Thoracic aorta (tissue), 2 donors: ENCODE data around the gene PRPSAP1. TPM values are rescaled to one million over a fixed set of nuclear protein-coding genes. Genes with fewer than 3 reads are reported as not detected.

Source experiments
- ATAC-seq: fragments of 150-250 bp; one replicate; pipeline ENCODE4 v1.8.0; 2017; ENCODE audit warnings: low read depth; ENCODE audit not compliant: insufficient number of reproducible peaks, low FRiP score
- DNase-seq: peaks from one replicate; pipeline ENCODE4 v3.0.0-alpha.2; 2020; ENCODE audit warnings: low spot score
- H3K27ac ChIP-seq, 2 donors: fragments of 200-600 bp; sonication (generic); 1 replicate in 1 of 2; 2 replicates in 1 of 2; pipeline ENCODE4 v1.5.1; 2016; ENCODE audit warnings: mild to moderate bottlenecking in 2 of 2, moderate library complexity in 2 of 2
- H3K27me3 ChIP-seq: fragments of 200-600 bp; sonication (generic); replicated peaks from 2 replicates; pipeline ENCODE4 v1.6.0; 2016; ENCODE audit warnings: mild to moderate bottlenecking; ENCODE audit not compliant: insufficient read depth
- H3K36me3 ChIP-seq: fragments of 200-600 bp; sonication (generic); one replicate; pipeline ENCODE4 v1.5.1; 2016
- H3K4me1 ChIP-seq, 2 donors: fragments of 200-600 bp; sonication (generic); 1 replicate in 1 of 2; 2 replicates in 1 of 2; pipeline versions ENCODE4 v1.5.1 to v1.6.0; 2016; ENCODE audit warnings: low read depth in 2 of 2, mild to moderate bottlenecking in 1 of 2; ENCODE audit not compliant: control insufficient read depth in 1 of 2
- H3K4me3 ChIP-seq: fragments of 200-600 bp; sonication (generic); 2 replicates; pipeline ENCODE4 v1.5.1; 2016; ENCODE audit warnings: mild to moderate bottlenecking
- H3K9me3 ChIP-seq: fragments of 200-600 bp; sonication (generic); 2 replicates; pipeline ENCODE4 v1.5.1; 2016
- total RNA-seq, 2 donors: library from RNA; depleted of rRNA; stranded (reverse); fragments of >200 nt; gene quantifications; one replicate each; pipeline versions ENCODE4 v1.1.0 to v1.2.3, GENCODE V29; 2016
- TF ChIP-seq, protein P1 (sequence below): fragments of 200-600 bp; sonication (generic); IDR thresholded peaks from one replicate; pipeline ENCODE4 v1.5.1; 2019; ENCODE audit warnings: antibody characterized with exemption

The PRPSAP1 gene
- total RNA-seq, 2 donors from 2014 or later = 57.8 to 83.9 TPM

DNA sequence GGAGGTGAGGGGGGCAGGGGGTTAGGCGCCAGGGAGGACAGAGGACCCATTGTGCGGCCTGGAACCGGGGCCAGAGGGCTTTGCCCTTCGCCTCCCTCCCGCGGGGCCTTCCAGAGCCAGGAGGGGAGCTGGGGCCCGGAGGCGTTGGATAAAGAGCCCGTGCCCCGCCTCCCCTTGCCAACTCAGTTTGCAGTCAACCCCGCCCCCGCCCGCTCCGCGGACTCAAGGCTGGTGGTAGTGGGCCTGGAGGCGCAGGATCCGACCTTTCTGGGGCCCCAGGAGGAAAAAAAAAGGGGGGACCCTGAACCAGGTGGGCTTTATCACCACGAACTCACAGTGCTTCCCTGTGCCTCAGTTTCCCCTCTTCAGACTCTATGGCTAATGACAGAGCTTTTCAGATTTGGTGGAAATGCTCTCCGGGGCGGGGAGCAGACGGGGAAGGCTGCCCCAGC lies 28.7 kb upstream of the PRPSAP1 start:
- Histone ChIP-seq H3K4me3 (peak overlapping the region; percentile 80), H3K27ac (peak overlapping the region in 1 of 2 donors; percentile 89), H3K4me1 (peaks cover 13 to 37% of the 10 kb centered on the region in 2 donors), H3K9me3 (no peaks in the 10 kb centered on the region), H3K36me3 (no peaks in the 10 kb centered on the region), H3K27me3 (no peaks in the 10 kb centered on the region)
- no peak for ATAC-seq
- TF ChIP-seq, protein P1, sequence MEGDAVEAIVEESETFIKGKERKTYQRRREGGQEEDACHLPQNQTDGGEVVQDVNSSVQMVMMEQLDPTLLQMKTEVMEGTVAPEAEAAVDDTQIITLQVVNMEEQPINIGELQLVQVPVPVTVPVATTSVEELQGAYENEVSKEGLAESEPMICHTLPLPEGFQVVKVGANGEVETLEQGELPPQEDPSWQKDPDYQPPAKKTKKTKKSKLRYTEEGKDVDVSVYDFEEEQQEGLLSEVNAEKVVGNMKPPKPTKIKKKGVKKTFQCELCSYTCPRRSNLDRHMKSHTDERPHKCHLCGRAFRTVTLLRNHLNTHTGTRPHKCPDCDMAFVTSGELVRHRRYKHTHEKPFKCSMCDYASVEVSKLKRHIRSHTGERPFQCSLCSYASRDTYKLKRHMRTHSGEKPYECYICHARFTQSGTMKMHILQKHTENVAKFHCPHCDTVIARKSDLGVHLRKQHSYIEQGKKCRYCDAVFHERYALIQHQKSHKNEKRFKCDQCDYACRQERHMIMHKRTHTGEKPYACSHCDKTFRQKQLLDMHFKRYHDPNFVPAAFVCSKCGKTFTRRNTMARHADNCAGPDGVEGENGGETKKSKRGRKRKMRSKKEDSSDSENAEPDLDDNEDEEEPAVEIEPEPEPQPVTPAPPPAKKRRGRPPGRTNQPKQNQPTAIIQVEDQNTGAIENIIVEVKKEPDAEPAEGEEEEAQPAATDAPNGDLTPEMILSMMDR = no peak
- DNase-seq = no peak

DNA sequence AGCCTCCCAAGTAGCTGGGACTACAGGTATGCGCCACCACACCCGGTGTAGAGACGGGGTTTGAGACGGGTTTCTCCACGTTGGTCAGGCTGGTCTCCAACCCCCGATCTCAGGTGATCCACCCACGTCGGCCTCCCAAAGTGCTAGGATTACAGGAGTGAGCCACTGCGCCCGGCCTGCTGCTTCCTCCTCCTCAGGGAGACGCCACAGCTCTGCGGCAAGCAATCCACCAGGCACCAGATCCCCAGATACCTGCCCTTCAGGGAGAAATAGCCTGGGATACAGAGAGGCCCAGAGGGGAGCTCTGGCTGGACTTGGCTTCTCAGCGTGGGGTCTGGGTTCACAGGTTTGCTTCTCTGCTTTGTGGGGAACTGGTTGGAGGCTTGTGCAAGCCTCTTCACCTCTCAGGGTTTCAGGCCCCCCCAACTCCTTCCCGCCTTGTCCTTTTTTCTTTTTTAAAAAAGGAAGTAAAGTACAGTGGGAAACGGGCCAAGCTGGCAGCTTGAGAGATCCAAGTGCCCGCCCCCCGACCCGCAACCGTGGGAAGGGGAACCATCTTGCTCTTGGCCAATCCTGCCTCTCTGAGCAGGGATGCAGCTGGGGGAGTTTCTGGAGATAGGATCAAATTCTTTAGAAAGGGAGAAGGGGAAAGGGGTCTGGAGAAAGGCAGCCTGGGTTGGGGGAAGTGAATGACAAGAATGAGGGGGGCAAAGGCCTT lies 28.1 kb upstream of the PRPSAP1 start:
- ATAC-seq (no peak), DNase-seq (no peak)
- Histone ChIP-seq H3K4me1 (peaks cover 13 to 37% of the 10 kb centered on the region in 2 donors), H3K4me3 (peak overlapping the region; percentile 80), H3K36me3 (no peaks in the 10 kb centered on the region), H3K9me3 (no peaks in the 10 kb centered on the region), H3K27me3 (no peaks in the 10 kb centered on the region), H3K27ac (peak overlapping the region in 1 of 2 donors; percentile 89)
- TF ChIP-seq, protein P1 = no peak

DNA sequence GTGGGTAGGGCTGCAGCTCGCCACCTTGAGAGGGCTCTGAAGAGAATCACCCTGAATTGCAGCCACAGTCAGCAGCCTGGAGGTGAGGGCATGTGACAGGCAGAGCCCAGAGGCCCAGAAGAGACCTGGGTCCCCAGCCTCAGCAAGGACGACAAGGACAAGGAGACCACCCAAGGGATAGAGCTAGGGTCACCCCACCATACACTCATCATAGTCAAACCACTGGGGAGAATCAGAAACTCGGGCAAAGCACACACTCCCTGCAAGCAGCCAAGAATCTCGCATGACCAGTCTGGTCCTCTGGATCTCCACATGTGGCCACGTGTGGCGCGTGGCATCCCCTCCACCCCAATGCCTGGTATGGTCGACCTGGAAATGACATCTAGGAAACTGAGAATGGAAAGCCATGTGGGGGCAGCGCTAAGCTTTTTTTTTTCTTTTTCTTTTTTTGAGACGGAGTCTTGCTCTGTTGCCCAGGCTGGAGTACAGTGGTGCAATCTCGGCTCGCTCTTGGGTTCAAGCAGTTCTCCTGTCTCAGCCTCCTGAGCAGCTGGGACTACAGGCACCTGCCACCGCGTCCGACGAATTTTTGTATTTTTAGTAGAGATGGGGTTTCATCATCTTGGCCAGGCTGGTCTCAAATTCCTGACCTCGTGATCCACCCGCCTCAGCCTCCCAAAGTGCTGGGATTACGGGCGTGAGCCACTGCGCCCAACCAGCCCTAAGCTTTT lies 26.1 kb upstream of the PRPSAP1 start:
- Histone ChIP-seq H3K27me3 (no peaks in the 10 kb centered on the region), H3K27ac (no peak overlapping the region), H3K4me3 (no peak overlapping the region), H3K4me1 (peaks cover 0 to 20% of the 10 kb centered on the region in 2 donors), H3K9me3 (no peaks in the 10 kb centered on the region), H3K36me3 (no peaks in the 10 kb centered on the region)
- TF ChIP-seq, protein P1 = no peak
- ATAC-seq (no peak), DNase-seq (no peak)

DNA sequence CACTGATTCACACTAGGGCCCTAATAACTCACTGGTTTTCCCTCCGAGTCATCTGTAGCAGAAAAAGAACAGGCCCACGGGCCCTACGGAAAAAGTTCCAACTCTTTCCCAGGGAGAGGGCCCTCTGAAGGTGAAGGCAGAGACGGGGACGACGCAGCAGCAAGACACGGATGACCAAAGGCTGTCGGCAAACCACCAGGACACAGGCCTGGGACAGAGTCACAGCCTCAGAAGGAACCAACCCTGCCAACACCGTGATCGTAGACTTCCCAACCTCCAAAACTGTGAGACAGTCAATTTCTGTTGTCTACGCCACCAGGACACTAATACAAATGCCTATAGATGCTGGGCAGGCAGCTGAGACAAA lies 25.5 kb upstream of the PRPSAP1 start:
- H3K9me3 ChIP-seq = no peaks in the 10 kb centered on the region
- DNase-seq (no peak), ATAC-seq (no peak)
- peaks cover 0 to 18% of the 10 kb centered on the region in 2 donors for H3K4me1 ChIP-seq
- H3K36me3 ChIP-seq = no peaks in the 10 kb centered on the region
- no peak overlapping the region for H3K4me3 ChIP-seq
- no peaks in the 10 kb centered on the region for H3K27me3 ChIP-seq
- no peak overlapping the region for H3K27ac ChIP-seq
- TF ChIP-seq, protein P1 = no peak

DNA sequence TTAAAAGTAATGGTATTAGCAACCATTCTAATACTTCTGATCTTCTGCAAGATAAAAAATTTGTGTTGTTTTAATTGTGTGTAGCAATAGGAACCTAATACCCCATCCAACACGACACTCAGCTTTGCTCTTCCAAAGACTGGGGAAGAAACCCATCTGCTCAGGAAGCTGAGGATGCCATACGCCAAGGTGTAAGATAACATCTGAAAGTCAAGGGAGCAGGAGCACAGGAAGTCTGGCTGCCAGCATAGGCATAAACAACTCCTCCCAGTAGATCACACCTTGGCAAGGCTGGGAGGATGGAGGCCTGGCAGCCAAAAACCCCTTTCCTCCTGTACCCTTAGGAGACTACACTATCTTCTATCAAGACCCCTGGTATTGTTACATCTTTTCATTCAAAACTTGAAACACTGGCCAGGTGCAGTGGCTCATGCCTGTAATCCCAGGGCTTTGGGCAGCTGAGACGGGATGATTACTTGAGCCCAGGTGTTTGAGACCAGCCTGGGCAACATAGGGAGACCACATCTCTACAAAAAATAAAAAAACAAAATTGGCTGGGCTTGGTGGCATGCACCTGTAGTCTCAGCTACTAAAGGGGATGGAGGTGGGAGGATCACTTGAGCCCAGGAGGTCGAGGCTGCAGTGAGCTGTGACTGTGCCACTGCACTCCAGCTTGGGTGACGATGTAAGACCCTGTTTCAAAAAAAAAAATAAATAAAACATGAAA lies 25.0 kb upstream of the PRPSAP1 start:
- no peaks in the 10 kb centered on the region for H3K9me3 ChIP-seq
- TF ChIP-seq, protein P1 = no peak
- ATAC-seq (no peak), DNase-seq (no peak)
- H3K36me3 ChIP-seq = no peaks in the 10 kb centered on the region
- H3K27me3 ChIP-seq = no peaks in the 10 kb centered on the region
- no peak overlapping the region for H3K27ac ChIP-seq
- H3K4me1 ChIP-seq = peaks cover 0 to 16% of the 10 kb centered on the region in 2 donors
- no peak overlapping the region for H3K4me3 ChIP-seq
